ENCODE measurements around the gene DMRT1. TPM values are rescaled to one million over a fixed set of nuclear protein-coding genes. Genes with fewer than 3 reads are reported as not detected.

Gene DMRT1
- total RNA-seq, 1 donor = not detected

- TF ChIP-seq, protein P1, sequence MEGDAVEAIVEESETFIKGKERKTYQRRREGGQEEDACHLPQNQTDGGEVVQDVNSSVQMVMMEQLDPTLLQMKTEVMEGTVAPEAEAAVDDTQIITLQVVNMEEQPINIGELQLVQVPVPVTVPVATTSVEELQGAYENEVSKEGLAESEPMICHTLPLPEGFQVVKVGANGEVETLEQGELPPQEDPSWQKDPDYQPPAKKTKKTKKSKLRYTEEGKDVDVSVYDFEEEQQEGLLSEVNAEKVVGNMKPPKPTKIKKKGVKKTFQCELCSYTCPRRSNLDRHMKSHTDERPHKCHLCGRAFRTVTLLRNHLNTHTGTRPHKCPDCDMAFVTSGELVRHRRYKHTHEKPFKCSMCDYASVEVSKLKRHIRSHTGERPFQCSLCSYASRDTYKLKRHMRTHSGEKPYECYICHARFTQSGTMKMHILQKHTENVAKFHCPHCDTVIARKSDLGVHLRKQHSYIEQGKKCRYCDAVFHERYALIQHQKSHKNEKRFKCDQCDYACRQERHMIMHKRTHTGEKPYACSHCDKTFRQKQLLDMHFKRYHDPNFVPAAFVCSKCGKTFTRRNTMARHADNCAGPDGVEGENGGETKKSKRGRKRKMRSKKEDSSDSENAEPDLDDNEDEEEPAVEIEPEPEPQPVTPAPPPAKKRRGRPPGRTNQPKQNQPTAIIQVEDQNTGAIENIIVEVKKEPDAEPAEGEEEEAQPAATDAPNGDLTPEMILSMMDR (IDR thresholded peaks at IDR 0.05; ENCODE audit: insufficient read depth, low read depth, low read length) = no peak
- no peak overlapping the region for H3K4me3 ChIP-seq (ENCODE audit: low read depth, low read length)
- no peak for DNase-seq (ENCODE audit: low read depth)
Observed at GRCh38 chr9:917730-918129, 76.2 kb downstream of the DMRT1 start.

DNA sequence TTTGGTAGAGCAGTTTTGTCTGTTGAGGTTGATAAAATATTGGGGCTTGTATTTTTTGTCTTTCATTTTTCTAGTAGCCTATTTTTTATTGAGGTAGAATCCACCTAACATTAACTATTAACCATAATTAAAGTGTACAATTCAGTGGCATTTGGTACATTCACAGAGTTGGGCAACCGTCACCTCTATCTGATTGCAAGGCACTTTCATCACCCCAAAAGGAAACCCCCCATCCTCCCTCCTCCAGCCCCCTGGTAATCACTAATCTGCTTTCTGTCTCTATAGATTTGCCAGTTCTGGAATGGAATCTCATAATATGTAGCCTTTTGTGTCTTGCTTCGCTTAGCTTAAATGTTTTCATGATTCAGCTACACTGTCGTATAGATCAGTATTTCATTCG lies 79.4 kb downstream of the DMRT1 start:
- no peak overlapping the region for H3K4me3 ChIP-seq (ENCODE audit: low read depth, low read length)
- DNase-seq (ENCODE audit: low read depth) = no peak
- TF ChIP-seq, protein P1 (IDR thresholded peaks at IDR 0.05; ENCODE audit: insufficient read depth, low read depth, low read length) = no peak

DNA sequence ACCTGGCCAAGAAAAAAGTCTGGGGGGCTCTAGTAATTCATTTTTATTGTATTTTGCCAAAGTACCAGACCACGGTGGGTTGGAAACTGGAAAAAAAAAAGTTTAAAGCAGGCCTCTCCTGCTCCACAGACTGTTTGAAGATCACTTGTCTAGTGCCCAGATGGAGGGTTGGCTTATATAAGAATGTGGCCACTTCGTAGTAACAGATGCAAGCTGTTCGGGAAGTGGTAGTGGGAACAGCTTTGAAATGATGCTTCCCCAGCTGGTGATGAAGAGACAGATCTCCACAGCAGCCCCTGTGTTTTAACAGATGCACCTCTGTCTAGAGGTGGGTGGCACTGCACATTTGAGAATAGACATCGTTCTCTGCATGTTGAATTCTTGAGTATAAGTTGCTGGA lies 80.7 kb downstream of the DMRT1 start:
- DNase-seq (ENCODE audit: low read depth) = no peak
- TF ChIP-seq, protein P1 (IDR thresholded peaks at IDR 0.05; ENCODE audit: insufficient read depth, low read depth, low read length) = no peak
- no peak overlapping the region for H3K4me3 ChIP-seq (ENCODE audit: low read depth, low read length)

DNA sequence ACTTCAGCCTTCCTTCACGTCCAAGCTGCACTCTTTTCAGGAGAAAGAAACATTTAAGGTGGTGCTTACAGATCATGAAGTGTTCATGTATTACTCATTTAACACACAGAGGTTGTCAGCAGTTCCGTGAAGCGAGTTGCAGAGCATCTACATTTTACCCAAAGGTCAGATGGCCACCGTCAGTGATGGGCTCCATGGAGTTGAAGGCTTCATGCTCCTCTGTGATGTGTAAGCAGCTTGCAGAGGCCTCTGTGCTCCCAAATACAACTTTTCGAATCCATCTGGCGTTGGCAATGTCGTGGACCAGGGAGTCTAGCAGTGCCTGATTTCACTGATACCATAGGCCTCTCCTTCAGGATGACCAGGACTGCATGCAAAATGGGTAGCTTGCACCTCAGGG lies 81.2 kb downstream of the DMRT1 start:
- no peak for DNase-seq (ENCODE audit: low read depth)
- TF ChIP-seq, protein P1 (IDR thresholded peaks at IDR 0.05; ENCODE audit: insufficient read depth, low read depth, low read length) = no peak
- no peak overlapping the region for H3K4me3 ChIP-seq (ENCODE audit: low read depth, low read length)

DNA sequence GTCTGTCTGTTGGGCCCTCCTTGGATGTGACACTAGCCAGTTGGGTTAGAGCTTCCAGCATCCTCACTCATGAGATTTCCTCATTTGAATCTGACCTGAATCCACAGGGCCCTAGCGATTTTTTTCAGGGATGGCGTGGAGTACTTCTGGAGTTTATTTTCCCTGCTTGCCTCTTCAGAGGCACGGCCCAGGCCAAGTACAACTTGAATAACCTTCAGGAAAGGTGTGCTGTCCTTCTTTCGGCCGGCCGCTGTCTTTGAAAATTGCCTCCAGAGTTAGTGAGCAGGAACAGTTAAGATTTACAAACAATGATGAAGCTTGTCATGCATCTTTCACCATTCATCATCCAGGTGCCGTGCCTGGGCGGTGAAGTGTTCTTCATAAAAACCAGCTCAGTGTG lies 85.5 kb downstream of the DMRT1 start:
- TF ChIP-seq, protein P1 (IDR thresholded peaks at IDR 0.05; ENCODE audit: insufficient read depth, low read depth, low read length) = no peak
- no peak overlapping the region for H3K4me3 ChIP-seq (ENCODE audit: low read depth, low read length)
- DNase-seq (ENCODE audit: low read depth) = no peak

DNA sequence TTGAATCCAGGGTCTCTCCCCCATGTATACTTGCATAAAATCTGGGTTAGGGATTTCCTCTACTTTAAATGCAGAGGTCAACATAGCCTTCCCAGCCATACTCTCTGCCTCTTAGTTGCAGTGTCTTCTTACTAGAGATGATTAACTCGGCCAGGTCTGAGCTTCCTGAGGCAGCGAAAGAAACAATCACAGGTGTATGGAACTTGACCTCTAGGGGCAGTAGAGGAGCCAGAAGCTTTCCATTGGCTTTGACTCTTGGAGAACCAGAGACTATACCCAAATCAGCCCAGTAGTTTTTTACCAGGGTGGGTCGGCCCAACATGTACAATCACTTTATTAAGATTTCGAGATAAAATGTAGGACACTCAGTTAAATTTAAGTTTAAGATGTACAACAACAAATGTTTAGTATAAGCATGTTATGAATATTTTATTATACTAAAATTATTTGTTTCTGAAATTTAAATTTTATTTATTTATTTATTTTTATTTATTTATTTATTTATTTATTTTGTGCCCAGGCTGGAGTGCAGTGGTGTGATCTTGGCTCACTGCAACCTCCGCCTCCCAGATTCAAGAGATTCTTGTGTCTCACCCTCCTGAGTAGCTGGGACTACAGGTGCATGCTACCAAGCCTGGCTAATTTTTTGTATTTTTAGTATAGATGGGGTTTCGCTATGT lies 87.0 kb downstream of the DMRT1 start:
- H3K4me3 ChIP-seq (ENCODE audit: low read depth, low read length) = no peak overlapping the region
- TF ChIP-seq, protein P1 (IDR thresholded peaks at IDR 0.05; ENCODE audit: insufficient read depth, low read depth, low read length) = peak; percentile 42
- no peak for DNase-seq (ENCODE audit: low read depth)

DNA sequence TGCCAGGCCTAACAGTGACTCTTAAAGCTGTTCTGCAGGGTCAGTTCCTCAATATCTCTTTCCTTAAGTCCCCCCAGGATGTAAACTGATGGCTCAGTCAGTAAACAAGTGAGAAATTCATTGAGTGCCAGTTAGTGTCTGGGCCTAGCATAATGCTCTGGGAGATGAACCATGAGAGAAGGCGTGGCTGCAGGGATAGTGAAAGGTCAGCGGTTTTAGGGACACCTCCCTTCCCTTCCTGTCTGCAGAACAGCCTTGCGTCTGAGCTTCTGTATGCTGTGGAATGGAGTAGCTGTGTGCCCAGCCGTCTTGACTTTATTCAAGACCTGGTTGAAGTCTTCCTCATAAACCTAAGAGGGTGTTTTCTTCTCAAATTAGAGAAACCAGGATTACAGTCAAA lies 88.2 kb downstream of the DMRT1 start:
- TF ChIP-seq, protein P1 (IDR thresholded peaks at IDR 0.05; ENCODE audit: insufficient read depth, low read depth, low read length) = no peak
- no peak overlapping the region for H3K4me3 ChIP-seq (ENCODE audit: low read depth, low read length)
- no peak for DNase-seq (ENCODE audit: low read depth)

All from fibroblast of villous mesenchyme (primary cell).